HG03175 (cell line): Measurements from ENCODE around the gene MAP1LC3B.

Experiments used
- ATAC-seq: cut with Tn5 transposase; IDR thresholded peaks from one replicate; pipeline ENCODE4 v1.9.1; 2021; ENCODE audit warnings: mild to moderate bottlenecking, moderate library complexity; ENCODE audit not compliant: unreplicated experiment

Gene MAP1LC3B

GRCh38 chr16:87407511-87408112 is 15.5 kb downstream of the MAP1LC3B start:
- ATAC-seq, result no peak

GRCh38 chr16:87409153-87409552 is 17.0 kb downstream of the MAP1LC3B start:
- no peak for ATAC-seq

GRCh38 chr16:87409781-87410180 is 17.6 kb downstream of the MAP1LC3B start:
- no peak for ATAC-seq

GRCh38 chr16:87410530-87410929 is 18.4 kb downstream of the MAP1LC3B start:
- ATAC-seq, result no peak

- no peak for ATAC-seq
These were observed 18.8 kb downstream of the MAP1LC3B start for GRCh38 chr16:87410968-87411367.

GRCh38 chr16:87411375-87412271 is 19.5 kb downstream of the MAP1LC3B start:
- ATAC-seq, result no peak

- ATAC-seq, result no peak
These were observed 20.3 kb downstream of the MAP1LC3B start for GRCh38 chr16:87412371-87412995.

GRCh38 chr16:87412996-87413421 is 20.9 kb downstream of the MAP1LC3B start:
- no peak for ATAC-seq

GRCh38 chr16:87414251-87414680 is 22.1 kb downstream of the MAP1LC3B start:
- no peak for ATAC-seq

- ATAC-seq, result no peak
These were observed 23.3 kb downstream of the MAP1LC3B start for GRCh38 chr16:87415441-87415840.

- no peak for ATAC-seq
These were observed 24.8 kb downstream of the MAP1LC3B start for GRCh38 chr16:87416826-87417527.

- ATAC-seq, result no peak
These were observed 25.4 kb downstream of the MAP1LC3B start for GRCh38 chr16:87417528-87417910.

- ATAC-seq, result no peak
These were observed 26.1 kb downstream of the MAP1LC3B start for GRCh38 chr16:87418216-87418615.

- ATAC-seq, result no peak
These were observed 26.5 kb downstream of the MAP1LC3B start for GRCh38 chr16:87418644-87419043.

- no peak for ATAC-seq
These were observed 28.2 kb downstream of the MAP1LC3B start for GRCh38 chr16:87420026-87421002.

- ATAC-seq, result no peak
These were observed 29.1 kb downstream of the MAP1LC3B start for GRCh38 chr16:87421003-87421912.

- ATAC-seq, result no peak
These were observed 30.0 kb downstream of the MAP1LC3B start for GRCh38 chr16:87422106-87422505.

GRCh38 chr16:87423429-87423828 is 31.3 kb downstream of the MAP1LC3B start:
- no peak for ATAC-seq

- ATAC-seq, result no peak
These were observed 32.1 kb downstream of the MAP1LC3B start for GRCh38 chr16:87424266-87424665.
